GM19035 (cell line): ENCODE results near the gene MMRN1.

Experiments
- ATAC-seq: cut with Tn5 transposase; IDR thresholded peaks from one replicate; pipeline ENCODE4 v1.9.1; 2021; ENCODE audit not compliant: unreplicated experiment

MMRN1 gene

GRCh38 chr4:89906777-89907521 is 12.3 kb downstream of the MMRN1 start:
- ATAC-seq, result no peak

DNA sequence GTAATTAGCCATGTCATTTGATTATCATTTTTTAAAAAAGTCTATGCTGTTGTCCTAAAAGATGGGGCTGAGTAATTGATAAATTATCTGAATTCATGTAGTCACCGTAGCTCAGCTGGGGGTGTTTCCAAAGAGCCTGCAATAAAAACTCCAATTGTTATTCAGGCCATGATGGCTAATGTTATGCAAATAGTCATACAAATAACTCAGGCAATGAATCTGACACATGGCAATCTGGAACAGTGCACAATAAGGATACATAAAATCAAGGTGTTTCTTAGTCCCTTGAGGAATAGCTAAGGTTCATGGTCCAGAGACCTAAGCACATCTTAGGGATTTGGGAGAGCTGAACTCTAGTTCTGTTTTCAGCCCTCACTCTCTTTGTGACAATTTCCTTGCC is 15.2 kb downstream of the MMRN1 start:
- no peak for ATAC-seq

DNA sequence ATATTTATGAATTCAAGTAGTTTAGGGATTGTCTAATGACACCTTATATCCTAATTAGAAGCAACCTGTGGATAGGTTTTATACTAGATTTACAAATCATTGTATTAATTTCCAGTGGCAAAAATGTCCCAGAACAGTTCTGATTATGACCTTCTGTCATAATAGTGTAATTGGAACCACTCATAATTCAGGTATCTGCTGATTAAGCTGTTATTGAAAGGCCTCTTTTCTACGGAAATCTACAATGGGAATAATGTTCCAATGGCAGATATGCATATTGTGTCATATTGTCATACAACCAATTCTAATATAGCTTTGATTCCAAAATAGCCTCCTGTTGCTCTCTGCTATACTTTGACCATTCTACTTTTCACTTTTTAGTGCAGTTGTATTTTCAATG is 19.0 kb downstream of the MMRN1 start:
- no peak for ATAC-seq

DNA sequence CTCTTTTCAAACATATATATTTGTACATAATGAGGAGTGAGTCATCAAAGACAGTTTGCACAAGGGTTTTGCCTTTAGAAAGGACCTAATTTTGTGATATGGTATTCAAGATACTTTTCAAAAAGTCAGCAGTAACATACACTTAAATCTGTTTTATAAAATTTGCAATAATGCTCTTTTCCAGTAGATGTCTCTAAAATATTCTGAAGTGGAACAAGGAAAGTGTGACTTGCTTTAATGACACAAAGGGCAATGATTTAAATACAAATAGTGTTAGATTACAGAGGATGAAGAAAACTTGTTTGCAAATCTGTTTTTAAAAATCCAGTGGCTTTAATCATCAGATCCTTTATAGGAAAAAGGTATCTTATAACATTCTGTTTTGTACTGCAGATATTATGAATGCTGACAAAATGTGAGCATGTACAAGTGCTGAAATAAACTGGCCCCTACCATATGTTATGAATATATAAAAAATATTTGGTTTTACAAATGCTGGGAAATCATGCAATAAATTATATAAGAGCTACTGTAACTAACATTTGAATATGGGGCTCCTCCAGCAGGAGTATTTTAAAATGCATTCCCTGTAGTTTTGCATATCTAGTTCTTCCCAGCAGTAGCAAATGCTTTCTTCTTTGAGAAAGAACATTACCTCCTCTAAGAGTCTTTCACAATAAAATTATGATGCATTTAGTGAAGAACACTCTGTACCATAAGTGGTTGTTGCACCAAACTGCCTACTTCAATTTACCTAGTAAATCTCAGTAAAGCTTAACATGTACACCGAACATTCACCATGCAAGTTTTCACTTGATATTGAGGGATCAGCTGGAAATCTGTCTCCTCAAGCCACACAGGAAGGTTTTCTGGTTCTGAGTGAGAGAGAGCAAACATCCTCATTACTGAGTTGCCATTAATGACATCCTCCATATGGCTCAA is 20.2 kb downstream of the MMRN1 start:
- no peak for ATAC-seq

DNA sequence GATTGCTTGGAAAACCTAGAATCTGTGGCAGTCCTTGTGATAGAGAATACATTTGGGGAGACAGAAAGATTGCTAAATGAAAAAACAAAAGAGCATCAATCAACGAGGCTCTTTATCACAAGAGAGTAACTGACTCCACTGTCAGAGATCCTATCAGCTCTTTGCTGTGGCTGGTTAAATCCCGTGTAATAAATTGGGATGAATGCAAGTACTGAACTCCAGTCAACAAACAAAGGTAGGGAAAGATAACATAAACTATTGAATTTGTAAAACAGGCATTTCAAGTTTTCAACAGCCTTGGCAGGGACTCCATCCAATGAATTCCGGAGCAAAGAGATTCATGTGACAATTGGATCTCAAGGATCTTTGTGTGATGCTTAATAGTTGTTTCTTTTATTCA is 21.3 kb downstream of the MMRN1 start:
- no peak for ATAC-seq

- ATAC-seq, result no peak
Measured at GRCh38 chr4:89922848-89923416, 28.3 kb downstream of the MMRN1 start.

GRCh38 chr4:89928838-89929237 is 34.2 kb downstream of the MMRN1 start:
- ATAC-seq, result no peak

- ATAC-seq, result peak; percentile 50
Measured at GRCh38 chr4:89929425-89930159, 34.9 kb downstream of the MMRN1 start.

- no peak for ATAC-seq
Measured at GRCh38 chr4:89939546-89939945, 44.9 kb downstream of the MMRN1 start.

- ATAC-seq, result no peak
Measured at GRCh38 chr4:89939994-89940393, 45.3 kb downstream of the MMRN1 start.

DNA sequence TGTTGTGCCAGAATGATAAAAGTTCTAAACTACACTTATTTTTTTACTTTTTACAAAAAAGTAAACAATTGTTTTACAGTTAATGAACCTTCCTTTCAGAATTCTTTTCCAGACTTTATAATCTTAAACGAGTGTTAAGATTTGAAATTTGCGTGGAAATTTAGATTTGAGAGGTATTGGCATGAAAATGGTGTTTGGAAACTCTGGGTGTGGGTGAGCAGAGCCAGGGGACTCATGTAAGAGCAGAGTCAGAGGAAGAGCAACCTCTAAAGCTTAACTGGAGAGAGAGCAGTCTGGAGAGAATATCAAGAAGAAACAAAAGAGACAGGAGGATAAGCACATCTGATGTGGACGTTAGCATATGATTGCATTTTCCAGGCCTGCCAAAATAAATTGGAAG is 48.2 kb downstream of the MMRN1 start:
- ATAC-seq, result no peak

GRCh38 chr4:89949782-89950387 is 55.2 kb downstream of the MMRN1 start:
- ATAC-seq, result no peak

GRCh38 chr4:89952458-89952857 is 57.8 kb downstream of the MMRN1 start:
- ATAC-seq, result no peak

DNA sequence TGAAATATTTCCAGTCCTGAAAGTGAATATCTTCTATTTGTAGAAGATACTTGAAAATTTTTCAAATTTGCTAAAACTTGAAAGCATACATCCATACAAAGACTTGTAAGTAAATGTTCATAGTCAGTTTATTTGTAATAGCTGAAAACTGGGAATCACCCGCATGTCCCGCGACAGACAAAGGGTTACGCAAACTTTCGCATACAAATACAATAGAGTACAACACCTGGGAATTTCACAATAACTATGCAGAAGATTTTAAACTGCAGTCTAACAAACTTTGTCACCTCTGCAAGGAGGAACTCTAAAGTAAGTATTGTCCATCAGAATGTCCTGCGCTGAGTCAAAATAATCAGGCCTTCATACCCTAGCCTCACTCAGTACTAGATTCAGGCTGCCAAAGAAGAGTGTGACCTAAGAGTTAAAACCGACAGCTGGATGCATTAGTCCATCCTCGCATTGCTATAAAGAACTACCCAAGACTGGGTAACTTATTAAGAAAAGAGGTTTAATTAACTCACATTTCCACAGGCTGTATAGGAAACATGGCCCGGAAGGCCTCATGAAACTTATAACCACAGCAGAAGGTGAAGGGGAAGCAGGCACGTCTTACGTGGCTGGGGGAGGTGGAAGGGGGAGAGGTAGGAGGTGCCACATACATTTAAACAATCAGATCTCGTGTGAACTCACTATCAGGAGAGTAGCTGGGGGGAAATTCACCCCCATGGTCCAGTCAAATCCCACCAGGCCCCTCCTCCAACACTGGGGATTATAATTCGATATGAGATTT is 60.4 kb downstream of the MMRN1 start:
- ATAC-seq, result no peak

GRCh38 chr4:89957046-89957926 is 62.6 kb downstream of the MMRN1 start:
- no peak for ATAC-seq

DNA sequence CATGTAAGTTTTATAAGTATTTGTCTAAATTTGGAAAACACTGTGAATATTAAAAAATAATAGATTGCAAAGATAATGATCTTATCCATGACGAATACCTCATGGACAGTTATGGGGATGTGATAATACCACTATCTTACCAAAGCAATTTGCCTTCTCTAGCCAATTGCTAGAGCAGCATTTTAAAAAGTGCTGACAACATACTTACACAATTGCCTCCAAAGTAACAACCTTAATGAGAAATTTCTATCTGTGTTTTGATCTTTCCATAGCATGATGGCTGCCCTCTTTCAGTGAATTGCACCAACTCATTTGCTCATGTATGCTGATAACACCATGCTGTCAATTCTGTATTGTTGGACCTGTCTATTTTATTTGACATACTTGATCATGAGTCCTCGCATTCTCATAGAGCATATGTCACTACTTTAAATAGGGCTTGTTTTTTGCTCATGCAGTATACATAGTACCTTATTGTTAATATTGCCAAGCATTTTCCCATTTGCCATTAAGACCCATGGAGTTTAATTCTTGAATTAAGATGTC is 87.2 kb downstream of the MMRN1 start:
- ATAC-seq, result no peak

GRCh38 chr4:89988268-89988667 is 93.6 kb downstream of the MMRN1 start:
- no peak for ATAC-seq

GRCh38 chr4:89992744-89993143 is 98.1 kb downstream of the MMRN1 start:
- ATAC-seq, result no peak
